Measurements from ENCODE around the gene ARID1B. TPM values are rescaled to one million over a fixed set of nuclear protein-coding genes. Genes with fewer than 3 reads are reported as not detected.

The ARID1B gene
- polyA plus RNA-seq, 4 donors, result 57.0 to 87.6 (median 71.7) TPM

DNA sequence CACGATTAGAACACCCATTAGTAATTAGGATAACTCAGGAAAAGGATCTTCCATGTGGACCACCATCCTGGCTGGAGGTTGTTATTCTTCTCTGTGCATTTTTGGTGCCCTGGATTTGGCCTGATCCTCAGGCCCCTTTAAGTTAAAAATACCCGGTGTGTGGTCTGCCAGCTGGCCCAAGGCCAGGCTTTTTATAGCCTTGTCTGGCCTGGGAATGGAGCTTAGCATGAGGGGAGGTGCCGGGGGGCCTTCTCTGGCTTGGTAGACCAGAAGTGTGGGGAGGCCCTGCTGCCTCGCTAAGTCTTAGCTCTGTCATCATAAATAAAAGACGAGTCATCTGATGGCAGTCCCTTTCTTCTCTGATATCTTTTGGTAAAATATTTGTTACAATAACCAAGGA is 71.4 kb downstream of the ARID1B start:
- DNase-seq (ENCODE audit: low read depth in 4 of 4, low spot score in 3 of 4), result peak; percentile 47 to 62 (median 48)

DNA sequence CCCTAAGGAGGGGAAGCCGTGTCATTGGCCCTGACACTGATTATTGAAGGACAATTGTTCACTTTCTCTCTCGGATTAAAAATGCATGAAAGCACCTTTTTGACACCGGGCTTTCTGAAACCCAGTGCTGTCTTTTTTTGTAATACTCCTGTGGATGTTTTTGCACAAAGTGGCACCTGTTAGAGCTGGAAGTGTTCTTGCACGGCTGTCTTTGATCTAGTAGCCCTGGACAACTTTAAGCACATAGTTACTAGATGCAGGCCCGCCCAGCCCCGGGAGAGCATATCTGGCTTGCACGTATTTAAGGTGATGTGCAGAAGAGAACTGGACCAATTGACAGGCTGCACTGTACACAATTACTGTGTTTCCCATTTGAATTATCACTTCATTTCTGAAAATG is 72.6 kb downstream of the ARID1B start:
- DNase-seq (ENCODE audit: low read depth in 4 of 4, low spot score in 3 of 4), result no peak

DNA sequence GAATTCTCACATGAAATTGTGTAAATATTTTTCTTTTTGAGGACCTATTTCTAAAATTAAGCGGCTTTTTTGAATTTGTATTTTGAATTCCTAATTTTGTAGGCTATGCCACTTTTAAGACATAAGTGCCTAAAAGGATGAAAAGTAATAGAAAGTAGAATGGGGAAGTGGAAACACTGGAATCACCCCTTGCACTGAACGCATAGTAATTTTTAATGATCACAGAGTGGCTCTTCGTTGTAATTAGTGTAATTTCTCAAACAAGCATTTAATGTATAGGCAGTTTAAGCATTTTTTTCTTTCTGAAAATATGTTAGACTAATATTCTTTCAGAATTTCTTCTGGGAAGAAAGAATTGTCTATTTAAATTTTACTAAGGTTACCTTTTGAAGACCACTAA is 73.2 kb downstream of the ARID1B start:
- no peak for DNase-seq (ENCODE audit: low read depth in 4 of 4, low spot score in 3 of 4)

DNA sequence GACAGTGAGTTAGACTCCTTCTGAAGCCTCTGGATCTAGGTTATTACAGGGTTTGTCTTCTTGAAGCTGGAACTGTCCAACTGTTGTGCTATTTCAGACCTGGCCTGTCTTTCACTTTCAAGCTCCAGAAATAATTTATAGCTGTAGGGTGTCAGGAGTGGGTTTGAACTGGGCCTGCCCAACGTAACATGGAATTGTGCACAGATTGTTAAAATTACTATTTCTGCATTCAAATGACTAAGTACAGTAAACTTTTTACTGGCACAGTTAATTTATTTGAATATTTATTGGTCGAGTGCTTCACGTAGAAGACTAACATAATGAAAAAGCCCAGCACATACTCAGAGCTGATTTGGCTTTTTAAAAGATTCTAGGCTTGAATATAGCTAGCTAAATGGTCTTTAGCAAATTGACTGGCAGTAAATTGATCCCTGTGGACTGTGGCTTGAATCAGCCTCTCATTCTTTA is 74.3 kb downstream of the ARID1B start:
- no peak for DNase-seq (ENCODE audit: low read depth in 4 of 4, low spot score in 3 of 4)

DNA sequence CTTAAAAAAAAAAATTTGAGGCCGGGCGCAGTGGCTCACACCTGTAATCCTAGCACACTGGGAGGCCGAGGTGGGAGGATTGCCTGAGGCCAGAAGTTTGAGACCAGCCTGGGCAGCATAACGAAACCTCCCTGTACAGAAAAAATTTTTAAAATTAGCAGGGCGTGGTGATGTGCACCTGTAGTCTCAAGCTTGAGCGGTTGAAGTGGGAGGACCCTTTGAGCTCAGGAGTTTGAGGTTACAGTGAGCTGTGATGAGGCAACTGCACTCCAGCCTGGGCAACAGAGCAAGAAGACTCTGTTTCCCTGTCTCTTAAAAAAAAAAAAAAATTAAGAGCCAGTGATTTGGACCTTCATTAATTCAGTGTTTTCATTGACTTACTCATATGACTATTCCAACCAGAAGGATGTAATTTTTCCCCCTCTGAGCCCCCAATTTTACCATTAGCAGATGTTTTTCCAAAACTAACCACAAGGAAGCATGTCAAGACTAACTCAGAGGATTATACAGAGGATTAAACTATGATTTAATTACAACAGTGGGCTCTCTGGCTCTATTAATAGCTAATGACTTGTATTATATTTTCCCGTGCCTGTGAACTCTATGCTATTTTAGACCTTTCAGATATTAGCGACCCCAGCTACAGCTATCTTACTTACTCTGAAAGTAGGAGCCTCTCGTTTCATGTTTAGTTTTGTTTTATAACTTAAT is 75.1 kb downstream of the ARID1B start:
- DNase-seq (ENCODE audit: low read depth in 4 of 4, low spot score in 3 of 4), result no peak

DNA sequence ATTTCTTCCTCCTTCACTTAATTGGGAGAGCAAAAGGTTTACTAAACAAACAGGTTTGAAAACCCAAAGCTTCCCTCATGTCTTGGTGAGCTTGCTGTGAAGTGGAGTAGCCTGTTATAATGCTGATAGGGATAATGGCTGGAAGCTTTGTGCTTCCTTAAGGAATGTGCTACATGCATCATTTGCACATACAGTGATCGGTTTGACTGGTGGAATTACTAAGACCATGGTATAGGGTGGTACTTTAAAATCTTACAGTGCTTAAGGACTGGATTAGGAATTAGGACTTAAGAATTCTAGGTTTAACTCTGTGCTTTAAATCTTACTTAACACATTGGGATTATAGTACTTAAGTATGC is 75.7 kb downstream of the ARID1B start:
- DNase-seq (ENCODE audit: low read depth in 4 of 4, low spot score in 3 of 4), result no peak

DNA sequence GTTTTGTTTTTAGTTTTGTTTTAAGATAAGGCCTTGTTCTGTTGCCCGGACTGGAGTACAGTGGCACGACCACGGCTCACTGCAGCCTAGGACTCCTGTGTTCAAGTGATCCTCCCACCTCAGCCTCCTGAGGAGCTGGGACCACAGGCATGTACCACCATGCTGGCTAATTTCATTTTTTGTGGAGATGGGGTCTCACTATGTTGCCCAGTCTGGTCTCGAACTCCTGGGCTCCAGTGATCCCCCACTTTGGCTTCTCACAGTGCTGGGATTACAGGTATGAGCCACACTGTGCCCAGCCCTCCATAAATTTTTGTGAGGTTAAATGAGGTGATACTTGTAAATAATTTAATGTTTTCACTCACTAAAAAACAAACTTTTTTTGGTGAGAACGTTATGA is 76.6 kb downstream of the ARID1B start:
- no peak for DNase-seq (ENCODE audit: low read depth in 4 of 4, low spot score in 3 of 4)

DNA sequence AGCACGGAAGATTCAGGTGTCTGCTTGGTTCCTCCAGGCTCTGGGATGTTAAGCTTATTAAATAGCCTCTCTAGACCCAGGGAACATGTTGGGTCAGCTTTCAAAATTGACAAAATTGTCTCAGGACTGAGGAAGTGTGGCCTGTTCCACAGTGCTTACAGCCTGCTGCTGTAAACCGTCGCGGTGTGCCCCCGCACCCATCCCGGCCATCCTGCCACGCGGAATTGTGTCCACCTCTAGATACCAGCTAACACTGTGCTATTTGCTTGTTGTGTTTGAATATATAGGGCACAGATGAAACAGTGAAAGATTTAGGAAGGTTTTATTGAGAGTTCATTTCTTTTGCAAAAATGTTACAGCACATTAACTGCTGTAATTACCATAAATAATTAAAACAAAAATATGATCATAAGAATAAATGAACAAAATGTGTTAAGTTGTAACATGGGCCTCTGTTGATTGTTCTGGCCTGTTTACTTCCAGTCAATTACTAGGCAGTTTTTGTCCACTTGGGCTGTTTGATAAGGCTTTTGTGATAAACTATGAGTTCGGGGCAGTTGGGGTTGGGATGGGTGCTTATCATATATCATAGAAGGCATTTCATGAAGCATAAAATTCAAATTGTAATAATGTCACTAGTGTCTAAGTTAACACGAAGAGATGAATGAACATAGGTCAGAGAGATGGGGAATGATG is 77.4 kb downstream of the ARID1B start:
- DNase-seq (ENCODE audit: low read depth in 4 of 4, low spot score in 3 of 4), result no peak

DNA sequence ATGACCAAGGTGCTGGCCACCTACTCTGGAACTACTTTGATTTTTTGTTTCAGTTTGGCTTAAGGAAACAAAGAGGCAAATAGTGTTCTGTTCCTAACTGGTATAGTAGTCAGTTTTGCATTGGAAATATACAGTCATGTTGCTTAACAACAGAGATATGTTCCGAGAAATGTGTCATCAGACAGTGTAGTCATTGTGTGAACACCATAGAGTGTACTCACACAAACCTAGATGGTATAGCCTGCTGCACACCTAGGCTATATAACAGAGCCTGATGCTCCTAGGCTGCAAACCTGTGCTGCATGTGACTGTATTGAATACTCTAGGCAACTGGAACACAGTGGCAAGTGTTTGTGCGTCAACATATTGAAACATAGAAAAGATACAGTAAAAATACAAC is 80.4 kb downstream of the ARID1B start:
- DNase-seq (ENCODE audit: low read depth in 4 of 4, low spot score in 3 of 4), result no peak

DNA sequence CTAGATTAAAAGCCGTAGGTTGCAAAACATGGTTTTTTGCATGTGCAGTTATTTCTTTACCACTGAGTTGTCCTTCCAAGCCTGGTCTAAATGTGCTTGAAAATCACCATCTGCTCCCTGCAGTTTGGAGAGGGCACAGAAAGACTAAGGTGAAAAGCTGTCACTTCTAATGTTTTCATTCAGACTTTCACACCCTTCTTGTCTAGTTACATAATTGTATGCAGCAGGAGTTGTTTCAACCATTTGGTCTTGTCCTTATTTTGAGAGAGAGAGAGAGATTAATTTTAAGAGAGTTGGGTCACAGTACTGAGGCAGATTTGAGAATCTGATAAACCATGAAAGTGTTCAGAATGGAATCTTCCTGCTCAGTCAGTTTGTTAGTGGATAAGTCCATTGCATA is 82.5 kb downstream of the ARID1B start:
- DNase-seq (ENCODE audit: low read depth in 4 of 4, low spot score in 3 of 4), result no peak

DNA sequence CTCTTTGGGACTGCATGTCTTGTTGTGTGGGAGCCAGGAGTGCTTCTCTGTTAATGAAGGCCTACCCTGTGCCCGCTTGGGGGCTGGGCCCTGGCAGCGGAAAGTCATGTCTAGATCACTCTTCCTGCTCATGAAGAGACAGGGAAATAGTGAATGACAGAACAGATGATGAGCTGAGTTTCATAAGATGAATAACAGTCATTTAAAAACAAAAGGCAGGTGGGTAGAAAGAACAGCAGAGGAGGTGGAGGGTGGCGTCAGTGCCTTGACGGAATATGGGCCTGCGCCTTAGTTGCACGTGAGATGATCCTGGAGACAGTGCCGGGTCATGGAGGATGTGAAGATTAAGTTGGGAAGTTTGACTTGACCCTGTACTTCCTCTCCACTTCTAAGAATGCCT is 85.5 kb downstream of the ARID1B start:
- DNase-seq (ENCODE audit: low read depth in 4 of 4, low spot score in 3 of 4), result no peak

DNA sequence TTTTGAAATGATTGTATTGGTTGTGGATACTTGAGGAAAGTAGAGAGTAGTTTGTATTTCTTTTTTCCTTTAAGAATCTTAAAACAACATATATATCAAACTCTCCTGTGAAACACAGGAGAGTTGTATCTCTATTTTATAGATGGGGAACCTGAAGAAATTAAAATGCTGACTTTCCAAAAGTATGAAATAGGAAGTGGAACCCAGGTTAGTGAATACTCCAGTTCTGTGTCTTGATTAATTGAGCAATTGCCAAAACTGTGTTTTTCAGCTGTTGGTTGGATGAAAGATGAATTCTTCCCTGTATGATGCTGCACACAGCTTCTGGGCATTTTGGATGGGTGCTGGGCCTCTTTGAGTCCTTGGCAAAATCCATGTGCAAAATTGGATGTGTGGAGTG is 86.3 kb downstream of the ARID1B start:
- DNase-seq (ENCODE audit: low read depth in 4 of 4, low spot score in 3 of 4), result no peak

DNA sequence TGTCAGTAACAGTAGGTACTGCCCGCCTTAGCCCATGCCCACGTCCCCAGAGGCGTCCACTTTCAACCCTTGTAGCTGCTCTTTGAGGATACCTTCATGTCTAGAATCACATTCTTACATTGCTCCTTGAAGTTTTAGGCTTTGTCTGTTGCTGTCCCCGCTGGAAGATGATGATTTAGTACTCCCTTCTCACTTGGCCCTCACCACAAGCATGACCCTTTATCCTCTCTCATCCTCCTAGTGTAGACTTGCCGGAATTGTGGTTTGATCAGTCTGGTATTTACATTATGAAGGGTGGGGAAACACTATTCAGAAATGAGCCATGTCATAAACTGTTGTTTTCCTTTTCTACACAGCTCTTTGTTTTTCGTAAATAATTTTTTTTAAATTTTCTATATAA is 87.4 kb downstream of the ARID1B start:
- no peak for DNase-seq (ENCODE audit: low read depth in 4 of 4, low spot score in 3 of 4)

DNA sequence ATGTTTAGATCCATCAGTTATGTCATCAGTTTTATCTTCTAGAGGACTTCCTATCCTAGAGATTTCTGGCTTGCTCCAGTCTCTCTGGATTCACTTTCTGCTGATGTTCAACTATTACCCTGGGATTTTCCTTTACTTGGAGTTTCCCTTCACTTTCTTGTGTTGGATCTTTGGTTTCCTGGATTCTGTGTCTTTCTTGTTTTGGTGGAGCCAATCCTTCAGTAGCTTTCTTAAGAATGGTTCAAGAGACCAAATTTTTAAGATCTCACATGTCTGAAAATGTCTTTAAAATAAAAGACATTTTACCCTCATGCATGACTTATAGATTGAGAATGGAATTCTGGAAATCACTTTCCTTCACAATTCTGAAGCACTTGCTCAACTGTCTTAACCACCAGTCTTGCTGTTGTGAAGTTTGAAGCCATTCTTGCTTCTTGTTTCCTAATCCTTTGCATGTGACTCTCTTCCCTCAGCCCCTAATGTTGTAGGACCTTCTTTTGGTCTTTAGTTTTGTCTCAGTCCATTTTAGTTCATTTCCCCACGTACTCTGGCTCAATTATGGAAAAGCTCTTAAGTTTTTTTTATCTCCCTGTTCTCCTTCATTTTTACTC is 87.9 kb downstream of the ARID1B start:
- no peak for DNase-seq (ENCODE audit: low read depth in 4 of 4, low spot score in 3 of 4)

DNA sequence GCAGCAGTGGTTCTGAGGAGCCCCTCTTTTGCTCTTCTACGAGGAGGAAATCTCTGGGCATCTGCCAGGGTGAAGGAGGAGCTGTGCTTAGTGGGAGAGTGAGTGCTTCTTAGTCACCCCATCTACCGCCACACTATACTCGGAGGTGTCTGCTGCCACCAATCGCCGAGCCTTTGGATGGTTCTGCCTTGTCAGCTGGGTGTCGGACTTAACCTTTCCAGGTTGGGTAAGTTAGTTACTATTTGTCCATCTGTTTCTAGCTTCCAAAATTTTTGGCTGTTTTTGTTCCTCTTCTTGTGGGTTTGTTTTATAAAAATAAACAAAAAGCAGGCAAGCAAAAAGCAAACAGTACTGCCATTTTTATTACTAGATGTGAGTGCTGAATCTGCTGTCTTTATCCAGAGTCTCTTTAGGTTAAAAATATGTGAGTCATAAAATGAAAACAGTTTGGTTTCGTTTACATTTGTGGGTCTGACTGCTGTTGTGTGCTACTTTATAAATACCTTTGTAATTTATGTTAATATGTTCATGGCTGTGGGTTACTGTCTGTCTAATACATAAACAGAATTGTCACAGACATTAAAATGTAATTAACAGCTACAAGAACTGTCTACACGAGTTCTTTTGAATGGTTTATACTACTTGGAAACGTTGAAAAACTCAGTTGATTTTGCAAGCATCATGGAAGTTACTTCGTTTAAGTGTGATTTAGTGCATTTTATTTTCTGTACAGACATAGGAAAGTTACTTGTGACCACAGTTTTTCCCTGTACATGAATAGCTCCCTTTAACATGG is 89.2 kb downstream of the ARID1B start:
- no peak for DNase-seq (ENCODE audit: low read depth in 4 of 4, low spot score in 3 of 4)

DNA sequence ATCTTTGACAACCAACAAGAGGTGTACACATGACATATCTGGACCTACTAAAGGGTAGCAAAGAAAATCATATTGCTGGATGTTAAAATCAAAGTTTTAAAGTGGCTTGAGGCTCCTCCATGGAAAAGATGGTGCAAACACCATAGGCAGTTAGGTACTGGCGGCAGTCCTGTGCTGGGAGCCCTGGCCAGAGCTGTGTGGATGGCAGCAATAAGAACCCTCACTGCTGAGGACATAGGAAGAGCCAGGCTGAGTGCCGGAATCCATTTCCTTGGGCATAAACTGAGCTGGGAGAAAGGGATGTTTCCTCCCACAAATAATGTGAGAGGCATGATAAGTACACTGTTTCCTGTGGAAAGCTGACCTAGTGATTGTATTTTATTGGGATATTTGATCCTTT is 89.9 kb downstream of the ARID1B start:
- DNase-seq (ENCODE audit: low read depth in 4 of 4, low spot score in 3 of 4), result no peak

DNA sequence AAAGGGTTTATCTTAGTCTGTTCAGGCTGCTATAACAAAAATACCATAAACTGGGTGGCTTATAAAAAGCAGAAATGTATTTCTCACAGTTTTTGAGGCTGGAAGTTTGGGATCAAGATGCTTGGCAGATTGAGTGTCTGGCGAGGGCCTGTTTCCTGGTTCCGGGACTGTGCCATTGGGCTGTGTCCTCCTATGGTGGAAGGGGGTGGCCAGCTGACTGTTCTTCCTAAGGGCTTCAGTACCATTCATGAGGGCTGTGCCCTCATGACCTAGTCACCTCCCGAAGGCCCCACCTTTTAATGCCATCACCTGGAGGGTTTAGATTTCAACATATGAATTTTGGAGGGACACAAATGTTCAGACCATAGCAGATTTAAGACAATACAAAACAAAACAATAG is 91.2 kb downstream of the ARID1B start:
- DNase-seq (ENCODE audit: low read depth in 4 of 4, low spot score in 3 of 4), result no peak

DNA sequence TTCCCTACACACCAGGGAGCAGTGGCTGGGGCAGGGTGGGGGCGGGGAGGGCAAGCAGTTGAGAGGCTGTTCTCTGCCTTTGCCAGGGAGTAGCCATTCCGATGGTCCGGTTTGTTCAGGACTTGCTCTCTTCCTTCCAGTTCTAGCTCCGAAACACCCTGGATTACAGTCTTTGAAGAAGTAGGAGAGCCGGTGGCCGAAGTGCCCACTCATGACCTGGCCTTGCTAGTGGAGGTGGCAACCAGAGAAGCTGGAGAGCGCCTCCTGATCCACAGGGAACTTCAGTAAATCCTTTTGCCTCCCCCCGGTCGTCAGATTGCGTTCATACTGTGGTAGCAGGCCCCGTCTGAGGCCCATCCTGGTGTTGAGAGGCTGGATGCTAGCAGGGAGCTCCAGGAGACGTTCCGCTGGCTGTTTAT is 92.8 kb downstream of the ARID1B start:
- no peak for DNase-seq (ENCODE audit: low read depth in 4 of 4, low spot score in 3 of 4)

DNA sequence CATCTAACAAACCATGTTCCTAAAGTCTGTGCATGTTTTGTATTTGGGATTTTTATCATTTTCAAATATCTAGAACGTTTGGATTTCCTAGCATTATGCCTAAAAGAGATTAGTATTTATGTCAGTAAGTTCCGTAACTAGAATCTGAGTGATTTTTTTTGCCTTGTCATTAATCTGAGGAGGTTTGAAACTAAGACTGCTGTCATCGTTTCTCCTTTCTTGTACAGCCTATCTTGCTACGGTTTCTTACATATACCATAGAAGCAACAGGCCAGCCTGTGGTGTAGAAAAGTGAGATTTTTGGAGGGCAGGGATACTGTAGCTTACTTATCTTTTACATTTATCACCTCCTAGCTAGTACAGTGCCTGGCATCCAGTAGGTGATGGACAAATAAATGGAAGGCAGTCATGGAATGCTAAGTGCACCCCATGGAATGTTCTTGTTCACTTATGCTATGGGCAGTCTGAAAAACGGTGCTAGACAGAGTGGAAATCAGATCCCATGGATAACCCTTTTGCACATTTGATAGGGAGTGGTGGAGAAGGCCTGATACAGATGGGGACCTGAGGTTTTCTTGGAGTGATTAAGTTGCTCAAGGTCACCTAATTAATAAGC is 93.9 kb downstream of the ARID1B start:
- no peak for DNase-seq (ENCODE audit: low read depth in 4 of 4, low spot score in 3 of 4)

DNA sequence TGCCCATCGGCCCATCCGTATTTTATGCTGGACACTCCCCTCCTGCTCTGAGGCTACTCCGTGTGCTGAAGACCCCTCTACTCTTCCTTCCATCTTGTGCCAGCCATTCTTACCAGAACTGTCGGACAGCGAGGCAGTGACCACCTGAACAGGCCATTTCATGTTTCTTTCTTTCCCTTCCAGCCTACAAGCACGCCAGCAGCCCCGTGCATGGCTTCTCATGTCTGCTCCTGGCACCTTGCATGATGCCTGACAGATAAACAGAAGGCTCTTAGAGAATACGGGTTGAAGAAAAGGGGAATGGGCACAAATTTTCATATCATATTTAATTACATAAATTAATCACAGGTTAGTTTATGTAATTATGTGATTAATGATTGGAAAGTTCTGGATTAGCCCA is 95.7 kb downstream of the ARID1B start:
- DNase-seq (ENCODE audit: low read depth in 4 of 4, low spot score in 3 of 4), result no peak
